ENCODE results near the gene KLHL22. TPM values are rescaled to one million over a fixed set of nuclear protein-coding genes. Genes with fewer than 3 reads are reported as not detected.
"Not testable (repeated sequence)": the region's sequence is repeated elsewhere in the genome, so short reads cannot be mapped to it uniquely, and the experiment has no call there.

Gene KLHL22
- total RNA-seq, 6 donors from 2014 or later, result 17.5 to 48.2 (median 22.7) TPM

DNA sequence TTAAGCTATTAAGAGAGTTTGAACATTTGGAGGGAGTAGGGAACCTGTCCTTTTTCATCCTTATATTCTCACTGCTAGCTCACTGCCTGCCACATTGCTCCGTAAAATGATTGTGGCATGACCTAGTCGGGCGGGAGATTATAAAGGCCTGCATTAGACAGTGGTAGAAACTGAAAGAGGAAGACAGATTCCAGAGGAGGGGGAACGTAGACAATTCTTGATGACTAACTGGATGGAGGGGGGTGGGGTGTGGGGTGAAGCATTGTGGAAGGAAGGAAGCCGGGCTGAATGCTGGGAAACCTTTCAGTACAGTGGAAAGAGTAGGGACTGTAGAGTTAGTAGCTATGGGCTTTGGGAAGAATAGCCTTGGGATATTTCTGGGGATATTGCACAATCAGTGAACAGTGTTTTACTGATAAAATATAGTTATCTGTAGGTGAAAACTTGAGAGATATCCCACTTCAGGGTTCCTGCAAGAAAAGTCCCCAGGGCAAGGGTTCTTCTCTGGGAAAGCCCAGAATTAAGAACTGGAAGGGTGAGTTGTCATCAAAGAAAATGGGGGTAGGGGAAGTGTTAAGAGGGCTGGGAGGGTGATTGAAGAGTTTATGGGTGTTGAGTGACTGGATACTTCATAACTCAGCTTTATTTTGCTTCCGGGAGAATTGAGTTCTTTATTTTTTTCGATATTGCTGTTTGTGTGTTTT, 13.9 kb upstream of the KLHL22 start:
- peak overlapping the region; percentile 94 to 98 (median 98) for H3K27ac ChIP-seq
- no peaks in the 10 kb centered on the region for H3K27me3 ChIP-seq
- H3K9me3 ChIP-seq, result no peaks in the 10 kb centered on the region
- peak overlapping the region; percentile 47 to 94 (median 74) for H3K4me3 ChIP-seq
- peak in 1 of 2 donors; percentile 89 for DNase-seq
- ATAC-seq (ENCODE audit: low FRiP score in 2 of 2), result peak; percentile 85
- peaks cover 0 to 7% (median under 1%) of the 10 kb centered on the region in 4 donors for H3K36me3 ChIP-seq
- TF ChIP-seq POLR2AphosphoS5 (IDR thresholded peaks at IDR 0.05), result peak in 1 of 2 donors; percentile 62
- TF ChIP-seq EP300 (IDR thresholded peaks at IDR 0.05), result no peak
- TF ChIP-seq, protein P1, sequence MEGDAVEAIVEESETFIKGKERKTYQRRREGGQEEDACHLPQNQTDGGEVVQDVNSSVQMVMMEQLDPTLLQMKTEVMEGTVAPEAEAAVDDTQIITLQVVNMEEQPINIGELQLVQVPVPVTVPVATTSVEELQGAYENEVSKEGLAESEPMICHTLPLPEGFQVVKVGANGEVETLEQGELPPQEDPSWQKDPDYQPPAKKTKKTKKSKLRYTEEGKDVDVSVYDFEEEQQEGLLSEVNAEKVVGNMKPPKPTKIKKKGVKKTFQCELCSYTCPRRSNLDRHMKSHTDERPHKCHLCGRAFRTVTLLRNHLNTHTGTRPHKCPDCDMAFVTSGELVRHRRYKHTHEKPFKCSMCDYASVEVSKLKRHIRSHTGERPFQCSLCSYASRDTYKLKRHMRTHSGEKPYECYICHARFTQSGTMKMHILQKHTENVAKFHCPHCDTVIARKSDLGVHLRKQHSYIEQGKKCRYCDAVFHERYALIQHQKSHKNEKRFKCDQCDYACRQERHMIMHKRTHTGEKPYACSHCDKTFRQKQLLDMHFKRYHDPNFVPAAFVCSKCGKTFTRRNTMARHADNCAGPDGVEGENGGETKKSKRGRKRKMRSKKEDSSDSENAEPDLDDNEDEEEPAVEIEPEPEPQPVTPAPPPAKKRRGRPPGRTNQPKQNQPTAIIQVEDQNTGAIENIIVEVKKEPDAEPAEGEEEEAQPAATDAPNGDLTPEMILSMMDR (IDR thresholded peaks at IDR 0.05), result no peak
- peak in 3 of 4 donors; percentile 4 to 56 (median 32) for TF ChIP-seq POLR2A (IDR thresholded peaks at IDR 0.05)
- H3K4me1 ChIP-seq, result peaks cover 40 to 56% (median 52%) of the 10 kb centered on the region in 4 donors
- WGBS, 2 donors, result 17 to 18% methylated on average over 7 of the region's 7 CpGs

DNA sequence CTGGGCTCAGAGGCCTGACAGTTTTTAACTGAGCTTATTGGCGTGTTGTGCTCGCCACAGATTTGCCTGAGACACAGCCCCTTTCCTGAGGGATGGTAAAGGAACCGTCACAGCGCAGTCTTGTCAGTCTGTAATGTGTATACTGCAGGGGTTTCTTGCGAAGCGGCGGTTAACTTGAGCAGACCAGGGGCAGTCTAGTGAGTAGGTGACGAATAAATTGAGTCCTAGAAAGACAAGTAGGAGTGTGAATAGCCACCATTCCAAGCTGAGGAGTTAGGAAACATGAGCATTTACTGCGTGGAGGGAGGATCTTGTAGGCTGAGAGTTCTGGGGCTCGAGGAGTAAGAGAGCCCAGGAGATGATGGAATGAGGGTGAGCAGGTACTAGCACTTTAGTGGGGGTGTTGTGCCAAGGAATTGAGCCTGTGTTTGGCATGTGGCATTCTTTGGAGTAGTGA, 13.2 kb upstream of the KLHL22 start:
- 28 to 37% methylated on average over 10 of the region's 10 CpGs for WGBS, 2 donors

DNA sequence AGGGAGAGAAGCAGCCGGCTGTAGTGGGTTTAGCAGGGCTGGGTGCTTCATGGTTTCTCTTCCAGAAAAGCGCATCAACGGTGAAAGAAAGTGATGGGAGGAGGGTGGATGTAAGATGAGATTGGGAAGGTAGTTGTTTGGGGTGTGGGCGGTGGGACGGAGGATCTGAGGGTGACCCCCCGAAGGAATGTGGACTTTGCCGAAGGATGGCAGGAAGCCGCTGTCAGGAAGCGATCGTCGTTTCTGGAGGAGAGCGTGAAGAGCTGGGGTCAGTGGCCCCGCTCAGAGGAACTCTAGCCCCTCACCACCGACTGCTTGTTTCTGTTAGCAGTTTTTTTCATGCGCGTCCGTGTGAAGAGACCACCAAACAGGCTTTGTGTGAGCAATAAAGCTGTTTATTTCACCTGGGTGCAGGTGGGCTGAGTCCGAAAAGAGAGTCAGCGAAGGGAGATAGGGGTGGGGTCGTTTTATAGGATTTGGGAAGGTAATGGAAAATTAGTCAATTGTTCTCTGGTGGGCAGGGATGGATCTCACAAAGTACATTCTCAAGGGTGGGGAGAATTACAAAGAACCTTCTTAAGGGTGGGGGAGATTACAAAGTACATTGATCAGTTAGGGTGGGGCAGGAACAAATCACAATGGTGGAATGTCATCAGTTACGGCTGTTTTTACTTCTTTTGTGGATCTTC, 12.6 kb upstream of the KLHL22 start:
- ATAC-seq (ENCODE audit: low FRiP score in 2 of 2), result peak in 1 of 2 donors; percentile 9

More for the DNA sequence above, 13.2 kb upstream of the KLHL22 start:
- DNase-seq (no peak), ATAC-seq (ENCODE audit: low FRiP score in 2 of 2) (peak in 1 of 2 donors; percentile 16)
- peak overlapping the region; percentile 94 to 98 (median 98) for H3K27ac ChIP-seq
- TF ChIP-seq, protein P1 (IDR thresholded peaks at IDR 0.05), result no peak
- TF ChIP-seq POLR2A (IDR thresholded peaks at IDR 0.05) (peak in 1 of 4 donors; percentile 2), EP300 (IDR thresholded peaks at IDR 0.05) (no peak)
- H3K4me1 ChIP-seq, result peaks cover 34 to 52% (median 46%) of the 10 kb centered on the region in 4 donors
- no peaks in the 10 kb centered on the region for H3K9me3 ChIP-seq
- peaks cover 0 to under 1% (median 0%) of the 10 kb centered on the region in 4 donors for H3K36me3 ChIP-seq
- peak overlapping the region; percentile 47 to 94 (median 74) for H3K4me3 ChIP-seq
- no peaks in the 10 kb centered on the region for H3K27me3 ChIP-seq

DNA sequence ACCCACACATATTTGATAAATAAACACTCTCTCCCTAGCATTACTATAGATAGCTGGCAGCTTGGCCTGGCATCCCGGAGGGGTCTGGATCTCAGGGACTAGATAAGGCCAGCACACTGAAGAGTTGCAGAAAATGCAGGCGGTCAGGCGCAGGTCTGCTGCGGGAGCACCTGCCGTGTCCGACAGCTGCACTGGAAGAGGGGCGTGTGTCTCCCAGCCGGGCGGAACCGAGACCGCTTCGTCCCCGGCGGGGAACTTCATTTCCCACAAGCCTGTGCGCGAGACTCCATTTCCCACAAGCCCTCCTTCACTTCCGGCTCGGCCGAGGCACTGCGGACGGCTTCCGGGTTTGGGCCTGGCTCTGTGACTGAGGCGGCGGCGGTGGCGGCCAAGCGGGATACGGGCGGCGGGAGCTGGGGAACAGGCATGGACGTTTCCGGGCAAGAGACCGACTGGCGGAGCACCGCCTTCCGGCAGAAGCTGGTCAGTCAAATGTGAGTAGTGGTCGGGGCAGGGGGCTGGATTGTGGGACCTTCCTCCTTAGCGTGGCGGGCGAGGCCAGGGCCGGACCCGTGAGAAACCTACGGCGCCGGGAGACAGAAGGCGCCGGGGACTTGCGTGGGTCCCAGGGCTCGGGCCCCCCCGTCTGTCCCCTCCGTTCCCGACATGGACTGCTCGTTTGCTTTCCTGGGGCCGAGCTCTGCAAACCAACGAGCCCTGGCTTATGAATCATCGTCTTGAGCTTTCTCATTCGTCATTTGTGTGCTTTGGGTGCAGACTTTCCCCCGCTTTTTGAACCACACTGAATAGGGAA, 11.9 kb upstream of the KLHL22 start, which contains the start of gene MED15:
MED15 (plus strand) TSS at position 358 of the 814 bp plus-strand sequence; CDS start at position 427, 69 bp downstream.
- DNase-seq (peak; percentile 94 to 96), ATAC-seq (ENCODE audit: low FRiP score in 2 of 2) (peak; percentile 94 to 96)
- Histone ChIP-seq H3K4me1 (peaks cover 34 to 45% (median 44%) of the 10 kb centered on the region in 4 donors), H3K36me3 (no peaks in the 10 kb centered on the region), H3K4me3 (peak within 1 kb of the TSS; percentile 70 to 94 (median 80)), H3K27me3 (no peaks in the 10 kb centered on the region), H3K27ac (peak within 1 kb of the TSS; percentile 94 to 98 (median 98)), H3K9me3 (no peaks in the 10 kb centered on the region)
- TF ChIP-seq EP300 (IDR thresholded peaks at IDR 0.05), result peak in 1 of 4 donors; percentile 61
- TF ChIP-seq, protein P1 (IDR thresholded peaks at IDR 0.05), result peak in 3 of 6 experiments; percentile 7 to 40 (median 10)
- peak; percentile 92 to 96 for TF ChIP-seq POLR2AphosphoS5 (IDR thresholded peaks at IDR 0.05)
- TF ChIP-seq POLR2A (IDR thresholded peaks at IDR 0.05), result peak in 3 of 4 donors; percentile 77 to 91 (median 87)
- WGBS, 2 donors, result 0 to 2% methylated on average over 26 to 56 of the region's 58 CpGs

More for the DNA sequence above, 12.6 kb upstream of the KLHL22 start:
- H3K27ac ChIP-seq, result peak overlapping the region; percentile 94 to 98 (median 98)
- peak in 1 of 2 donors; percentile 3 for TF ChIP-seq POLR2AphosphoS5 (IDR thresholded peaks at IDR 0.05)
- peak overlapping the region; percentile 70 to 94 (median 80) for H3K4me3 ChIP-seq
- not testable (repeated sequence) for H3K9me3 ChIP-seq, DNase-seq, H3K27me3 ChIP-seq, H3K36me3 ChIP-seq
- WGBS, 2 donors, result 3 to 4% methylated on average over 21 of the region's 21 CpGs
- peaks cover 34 to 50% (median 46%) of the 10 kb centered on the region in 4 donors for H3K4me1 ChIP-seq
